ENCODE results near the gene TXNDC11. TPM values are rescaled to one million over a fixed set of nuclear protein-coding genes. Genes with fewer than 3 reads are reported as not detected.

TXNDC11 gene
- total RNA-seq, 1 experiment from 2014 or later: 24.3 TPM

- DNase-seq: no peak
- no peaks in the 10 kb centered on the region for H3K27me3 ChIP-seq (replicated peaks; ENCODE audit: control insufficient read depth, insufficient read depth, low read length)
- H3K4me1 ChIP-seq: peaks cover 60% of the 10 kb centered on the region
- Mint-ChIP-seq H3K36me3 (ENCODE audit: insufficient read depth, unreplicated experiment) (peaks cover 32% of the 10 kb centered on the region), H3K27me3 (ENCODE audit: insufficient read depth, unreplicated experiment) (no peaks in the 10 kb centered on the region), H3K27ac (ENCODE audit: unreplicated experiment) (peak overlapping the region; percentile 95), H3K9me3 (ENCODE audit: unreplicated experiment) (no peaks in the 10 kb centered on the region), H3K4me1 (ENCODE audit: low read depth, unreplicated experiment) (peaks cover 20% of the 10 kb centered on the region), H3K4me3 (ENCODE audit: unreplicated experiment) (peak overlapping the region; percentile 92)
- no peaks in the 10 kb centered on the region for H3K9me3 ChIP-seq
- no TSS peak for BruUV-seq (replicated peaks)
- intact Hi-C loops (cut with micrococcal nuclease; ENCODE audit: unreplicated experiment): loop anchor here (5.0 kb wide), 2 partner anchors 53 to 108 kb away; partner anchors contain the start of genes RSL1D1 and ZC3H7A
- H3K36me3 ChIP-seq (ENCODE audit: control insufficient read depth, insufficient read depth, low read length): no peaks in the 10 kb centered on the region
- TF ChIP-seq, protein P1, sequence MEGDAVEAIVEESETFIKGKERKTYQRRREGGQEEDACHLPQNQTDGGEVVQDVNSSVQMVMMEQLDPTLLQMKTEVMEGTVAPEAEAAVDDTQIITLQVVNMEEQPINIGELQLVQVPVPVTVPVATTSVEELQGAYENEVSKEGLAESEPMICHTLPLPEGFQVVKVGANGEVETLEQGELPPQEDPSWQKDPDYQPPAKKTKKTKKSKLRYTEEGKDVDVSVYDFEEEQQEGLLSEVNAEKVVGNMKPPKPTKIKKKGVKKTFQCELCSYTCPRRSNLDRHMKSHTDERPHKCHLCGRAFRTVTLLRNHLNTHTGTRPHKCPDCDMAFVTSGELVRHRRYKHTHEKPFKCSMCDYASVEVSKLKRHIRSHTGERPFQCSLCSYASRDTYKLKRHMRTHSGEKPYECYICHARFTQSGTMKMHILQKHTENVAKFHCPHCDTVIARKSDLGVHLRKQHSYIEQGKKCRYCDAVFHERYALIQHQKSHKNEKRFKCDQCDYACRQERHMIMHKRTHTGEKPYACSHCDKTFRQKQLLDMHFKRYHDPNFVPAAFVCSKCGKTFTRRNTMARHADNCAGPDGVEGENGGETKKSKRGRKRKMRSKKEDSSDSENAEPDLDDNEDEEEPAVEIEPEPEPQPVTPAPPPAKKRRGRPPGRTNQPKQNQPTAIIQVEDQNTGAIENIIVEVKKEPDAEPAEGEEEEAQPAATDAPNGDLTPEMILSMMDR (IDR thresholded peaks at IDR 0.05; ENCODE audit: insufficient read depth in 1 of 2, low read depth in 1 of 2, low read length in 1 of 2, severe bottlenecking in 1 of 2, unreplicated experiment in 1 of 2): no peak
- H3K4me3 ChIP-seq (ENCODE audit: low read depth, low read length): no peak overlapping the region
- POLR2A ChIA-PET: interaction anchor here (4.1 kb wide), 1 partner anchor 53 kb away, joined by 34 read pairs; the partner anchor contains the start of gene ZC3H7A
- CTCF ChIA-PET: interaction anchor here (0.7 to 2.4 kb wide), 2 partner anchors 53 to 94 kb away, joined by 3 to 10 read pairs; partner anchors contain the start of gene ZC3H7A
Measured at GRCh38 chr16:11744075-11744470, 1.4 kb upstream of the TXNDC11 start.

DNA sequence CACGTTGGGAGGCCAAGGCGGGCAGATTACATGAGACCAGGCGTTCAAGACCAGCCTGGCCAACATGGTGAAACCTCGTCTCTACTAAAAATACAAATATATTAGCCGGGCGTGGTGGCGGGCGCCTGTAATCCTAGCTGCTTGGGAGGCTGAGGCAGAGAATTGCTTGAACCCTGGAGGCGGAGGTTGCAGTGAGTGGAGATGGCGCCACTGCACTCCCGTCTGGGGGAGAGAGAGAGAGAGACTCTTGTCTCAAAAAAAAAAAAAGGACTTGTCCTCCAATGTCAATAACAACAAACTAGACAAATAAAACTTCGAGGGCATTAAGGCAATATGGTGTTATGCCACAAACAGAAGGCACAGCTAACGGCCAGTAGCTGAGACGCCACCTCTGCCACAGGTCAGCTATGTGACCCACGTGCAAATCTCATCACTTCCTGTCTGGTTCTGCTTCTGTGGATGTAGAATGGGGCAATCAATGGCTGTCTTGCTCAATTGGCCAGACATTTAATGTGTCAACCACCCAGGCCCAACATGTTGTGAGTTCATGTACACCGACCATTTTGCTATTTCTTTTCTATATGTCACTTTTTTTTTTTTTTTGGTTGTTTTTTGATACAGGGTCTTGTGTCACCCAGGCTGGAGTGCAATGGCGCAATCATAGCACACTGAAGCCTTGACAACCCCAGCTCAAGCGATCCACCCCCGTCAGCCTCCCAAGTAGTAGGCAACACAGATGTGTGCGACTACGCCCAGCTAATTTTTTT, 834 bp upstream of the TXNDC11 start:
- DNase-seq: peak; percentile 56 to 61

DNA sequence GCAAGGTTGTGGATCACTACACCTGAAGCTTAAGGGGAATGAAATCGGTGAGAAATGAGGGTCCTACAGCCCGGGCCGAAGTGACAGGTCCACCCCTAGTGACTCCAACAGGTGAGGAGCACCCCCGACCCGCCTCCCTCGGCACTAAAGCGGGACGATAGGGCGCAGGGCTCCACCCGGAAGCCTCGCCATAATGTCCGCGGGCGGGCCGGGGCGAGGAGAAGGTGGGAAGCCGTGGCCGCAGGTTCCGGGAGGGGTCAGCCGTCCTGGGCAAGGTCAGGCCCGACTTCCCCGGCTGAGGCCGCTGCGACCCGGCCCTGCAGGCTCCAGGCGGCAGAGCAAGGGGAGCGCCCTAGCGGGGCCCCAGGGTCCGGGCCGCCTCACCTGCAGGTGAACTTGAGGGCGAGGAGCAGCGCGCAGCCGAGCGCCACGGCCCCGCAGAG, 543 bp downstream of the TXNDC11 start:
- peak; percentile 51 to 65 for DNase-seq
- Histone ChIP-seq H3K4me1 (peaks cover 43% of the 10 kb centered on the region), H3K9me3 (no peaks in the 10 kb centered on the region), H3K27me3 (replicated peaks; ENCODE audit: control insufficient read depth, insufficient read depth, low read length) (no peaks in the 10 kb centered on the region), H3K36me3 (ENCODE audit: control insufficient read depth, insufficient read depth, low read length) (no peaks in the 10 kb centered on the region), H3K4me3 (ENCODE audit: low read depth, low read length) (peak overlapping the region; percentile 84)
- Mint-ChIP-seq H3K4me3 (ENCODE audit: unreplicated experiment) (peak overlapping the region; percentile 92), H3K27ac (ENCODE audit: unreplicated experiment) (peak overlapping the region; percentile 95), H3K27me3 (ENCODE audit: insufficient read depth, unreplicated experiment) (no peaks in the 10 kb centered on the region), H3K36me3 (ENCODE audit: insufficient read depth, unreplicated experiment) (peaks cover 30% of the 10 kb centered on the region), H3K4me1 (ENCODE audit: low read depth, unreplicated experiment) (peaks cover 14% of the 10 kb centered on the region), H3K9me3 (ENCODE audit: unreplicated experiment) (no peaks in the 10 kb centered on the region)
- intact Hi-C loops (cut with micrococcal nuclease; ENCODE audit: unreplicated experiment): loop anchor here (5.0 kb wide), 2 partner anchors 55 to 110 kb away; partner anchors contain the start of genes RSL1D1 and ZC3H7A
- TF ChIP-seq, protein P1 (IDR thresholded peaks at IDR 0.05; ENCODE audit: insufficient read depth in 1 of 2, low read depth in 1 of 2, low read length in 1 of 2, severe bottlenecking in 1 of 2, unreplicated experiment in 1 of 2): no peak
- ChIA-PET POLR2A (interaction anchor here (1.0 to 4.1 kb wide), 6 partner anchors 9 to 106 kb away, joined by 3 to 34 read pairs (median 5); partner anchors contain the start of gene ZC3H7A), CTCF (interaction anchor here (0.6 to 2.4 kb wide), 2 partner anchors 18 to 55 kb away, joined by 3 to 10 read pairs; partner anchors contain the start of gene ZC3H7A)
- no TSS peak for BruUV-seq (replicated peaks)

More for the DNA sequence above, 834 bp upstream of the TXNDC11 start:
- Histone ChIP-seq H3K9me3 (no peaks in the 10 kb centered on the region), H3K4me3 (ENCODE audit: low read depth, low read length) (peak overlapping the region; percentile 84), H3K4me1 (peaks cover 55% of the 10 kb centered on the region), H3K27me3 (replicated peaks; ENCODE audit: control insufficient read depth, insufficient read depth, low read length) (no peaks in the 10 kb centered on the region), H3K36me3 (ENCODE audit: control insufficient read depth, insufficient read depth, low read length) (no peaks in the 10 kb centered on the region)
- H3K9me3 Mint-ChIP-seq (ENCODE audit: unreplicated experiment): no peaks in the 10 kb centered on the region
- peak overlapping the region; percentile 95 for H3K27ac Mint-ChIP-seq (ENCODE audit: unreplicated experiment)
- peak overlapping the region; percentile 92 for H3K4me3 Mint-ChIP-seq (ENCODE audit: unreplicated experiment)
- no peaks in the 10 kb centered on the region for H3K27me3 Mint-ChIP-seq (ENCODE audit: insufficient read depth, unreplicated experiment)
- BruUV-seq (replicated peaks): TSS peak; percentile 92
- H3K4me1 Mint-ChIP-seq (ENCODE audit: low read depth, unreplicated experiment): peaks cover 17% of the 10 kb centered on the region
- CTCF ChIA-PET: interaction anchor here (0.7 to 2.4 kb wide), 2 partner anchors 54 to 95 kb away, joined by 3 to 10 read pairs; partner anchors contain the start of gene ZC3H7A
- intact Hi-C loops (cut with micrococcal nuclease; ENCODE audit: unreplicated experiment): loop anchor here (5.0 kb wide), 2 partner anchors 54 to 109 kb away; partner anchors contain the start of genes RSL1D1 and ZC3H7A
- peaks cover 27% of the 10 kb centered on the region for H3K36me3 Mint-ChIP-seq (ENCODE audit: insufficient read depth, unreplicated experiment)
- POLR2A ChIA-PET: interaction anchor here (0.6 to 4.1 kb wide), 8 partner anchors 11 to 1705 kb away, joined by 3 to 34 read pairs (median 4); partner anchors contain the start of gene ZC3H7A
- TF ChIP-seq, protein P1 (IDR thresholded peaks at IDR 0.05; ENCODE audit: insufficient read depth in 1 of 2, low read depth in 1 of 2, low read length in 1 of 2, severe bottlenecking in 1 of 2, unreplicated experiment in 1 of 2): no peak
